ENCODE measurements around the gene EIF2B2. TPM values are rescaled to one million over a fixed set of nuclear protein-coding genes. Genes with fewer than 3 reads are reported as not detected.

Gene EIF2B2
- total and polyA plus RNA-seq, 2 experiments from 2014 or later: 39.2 to 40.5 TPM

DNA sequence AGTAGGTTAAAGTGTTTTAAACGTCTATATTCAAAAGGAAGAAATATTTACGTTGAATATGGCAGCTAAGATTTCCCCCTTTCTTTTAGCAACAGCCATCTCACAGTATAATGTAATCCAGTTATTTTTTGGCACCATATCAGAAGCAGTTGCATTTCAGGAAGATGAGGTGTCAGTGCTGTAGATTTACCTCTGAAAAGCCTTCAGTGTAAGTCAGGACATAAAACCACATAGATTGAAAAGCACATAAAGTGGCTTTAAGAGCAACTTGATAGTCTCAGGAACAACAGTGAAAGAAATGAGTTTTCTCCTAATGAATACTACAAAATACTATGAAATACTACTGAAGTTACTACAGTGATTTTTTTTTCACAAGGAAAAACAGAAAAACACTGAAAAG, 41.6 kb downstream of the EIF2B2 start (continued):
- TF ChIP-seq, protein P1, sequence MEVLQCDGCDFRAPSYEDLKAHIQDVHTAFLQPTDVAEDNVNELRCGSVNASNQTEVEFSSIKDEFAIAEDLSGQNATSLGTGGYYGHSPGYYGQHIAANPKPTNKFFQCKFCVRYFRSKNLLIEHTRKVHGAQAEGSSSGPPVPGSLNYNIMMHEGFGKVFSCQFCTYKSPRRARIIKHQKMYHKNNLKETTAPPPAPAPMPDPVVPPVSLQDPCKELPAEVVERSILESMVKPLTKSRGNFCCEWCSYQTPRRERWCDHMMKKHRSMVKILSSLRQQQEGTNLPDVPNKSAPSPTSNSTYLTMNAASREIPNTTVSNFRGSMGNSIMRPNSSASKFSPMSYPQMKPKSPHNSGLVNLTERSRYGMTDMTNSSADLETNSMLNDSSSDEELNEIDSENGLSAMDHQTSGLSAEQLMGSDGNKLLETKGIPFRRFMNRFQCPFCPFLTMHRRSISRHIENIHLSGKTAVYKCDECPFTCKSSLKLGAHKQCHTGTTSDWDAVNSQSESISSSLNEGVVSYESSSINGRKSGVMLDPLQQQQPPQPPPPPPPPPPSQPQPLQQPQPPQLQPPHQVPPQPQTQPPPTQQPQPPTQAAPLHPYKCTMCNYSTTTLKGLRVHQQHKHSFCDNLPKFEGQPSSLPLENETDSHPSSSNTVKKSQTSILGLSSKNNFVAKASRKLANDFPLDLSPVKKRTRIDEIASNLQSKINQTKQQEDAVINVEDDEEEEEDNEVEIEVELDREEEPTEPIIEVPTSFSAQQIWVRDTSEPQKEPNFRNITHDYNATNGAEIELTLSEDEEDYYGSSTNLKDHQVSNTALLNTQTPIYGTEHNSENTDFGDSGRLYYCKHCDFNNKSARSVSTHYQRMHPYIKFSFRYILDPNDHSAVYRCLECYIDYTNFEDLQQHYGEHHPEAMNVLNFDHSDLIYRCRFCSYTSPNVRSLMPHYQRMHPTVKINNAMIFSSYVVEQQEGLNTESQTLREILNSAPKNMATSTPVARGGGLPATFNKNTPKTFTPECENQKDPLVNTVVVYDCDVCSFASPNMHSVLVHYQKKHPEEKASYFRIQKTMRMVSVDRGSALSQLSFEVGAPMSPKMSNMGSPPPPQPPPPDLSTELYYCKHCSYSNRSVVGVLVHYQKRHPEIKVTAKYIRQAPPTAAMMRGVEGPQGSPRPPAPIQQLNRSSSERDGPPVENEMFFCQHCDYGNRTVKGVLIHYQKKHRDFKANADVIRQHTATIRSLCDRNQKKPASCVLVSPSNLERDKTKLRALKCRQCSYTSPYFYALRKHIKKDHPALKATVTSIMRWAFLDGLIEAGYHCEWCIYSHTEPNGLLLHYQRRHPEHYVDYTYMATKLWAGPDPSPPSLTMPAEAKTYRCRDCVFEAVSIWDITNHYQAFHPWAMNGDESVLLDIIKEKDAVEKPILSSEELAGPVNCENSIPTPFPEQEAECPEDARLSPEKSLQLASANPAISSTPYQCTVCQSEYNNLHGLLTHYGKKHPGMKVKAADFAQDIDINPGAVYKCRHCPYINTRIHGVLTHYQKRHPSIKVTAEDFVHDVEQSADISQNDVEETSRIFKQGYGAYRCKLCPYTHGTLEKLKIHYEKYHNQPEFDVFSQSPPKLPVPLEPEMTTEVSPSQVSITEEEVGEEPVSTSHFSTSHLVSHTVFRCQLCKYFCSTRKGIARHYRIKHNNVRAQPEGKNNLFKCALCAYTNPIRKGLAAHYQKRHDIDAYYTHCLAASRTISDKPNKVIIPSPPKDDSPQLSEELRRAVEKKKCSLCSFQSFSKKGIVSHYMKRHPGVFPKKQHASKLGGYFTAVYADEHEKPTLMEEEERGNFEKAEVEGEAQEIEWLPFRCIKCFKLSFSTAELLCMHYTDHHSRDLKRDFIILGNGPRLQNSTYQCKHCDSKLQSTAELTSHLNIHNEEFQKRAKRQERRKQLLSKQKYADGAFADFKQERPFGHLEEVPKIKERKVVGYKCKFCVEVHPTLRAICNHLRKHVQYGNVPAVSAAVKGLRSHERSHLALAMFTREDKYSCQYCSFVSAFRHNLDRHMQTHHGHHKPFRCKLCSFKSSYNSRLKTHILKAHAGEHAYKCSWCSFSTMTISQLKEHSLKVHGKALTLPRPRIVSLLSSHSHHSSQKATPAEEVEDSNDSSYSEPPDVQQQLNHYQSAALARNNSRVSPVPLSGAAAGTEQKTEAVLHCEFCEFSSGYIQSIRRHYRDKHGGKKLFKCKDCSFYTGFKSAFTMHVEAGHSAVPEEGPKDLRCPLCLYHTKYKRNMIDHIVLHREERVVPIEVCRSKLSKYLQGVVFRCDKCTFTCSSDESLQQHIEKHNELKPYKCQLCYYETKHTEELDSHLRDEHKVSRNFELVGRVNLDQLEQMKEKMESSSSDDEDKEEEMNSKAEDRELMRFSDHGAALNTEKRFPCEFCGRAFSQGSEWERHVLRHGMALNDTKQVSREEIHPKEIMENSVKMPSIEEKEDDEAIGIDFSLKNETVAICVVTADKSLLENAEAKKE (CRISPR knock-in tag; IDR thresholded peaks at IDR 0.05): no peak
- TF ChIP-seq, protein P2, sequence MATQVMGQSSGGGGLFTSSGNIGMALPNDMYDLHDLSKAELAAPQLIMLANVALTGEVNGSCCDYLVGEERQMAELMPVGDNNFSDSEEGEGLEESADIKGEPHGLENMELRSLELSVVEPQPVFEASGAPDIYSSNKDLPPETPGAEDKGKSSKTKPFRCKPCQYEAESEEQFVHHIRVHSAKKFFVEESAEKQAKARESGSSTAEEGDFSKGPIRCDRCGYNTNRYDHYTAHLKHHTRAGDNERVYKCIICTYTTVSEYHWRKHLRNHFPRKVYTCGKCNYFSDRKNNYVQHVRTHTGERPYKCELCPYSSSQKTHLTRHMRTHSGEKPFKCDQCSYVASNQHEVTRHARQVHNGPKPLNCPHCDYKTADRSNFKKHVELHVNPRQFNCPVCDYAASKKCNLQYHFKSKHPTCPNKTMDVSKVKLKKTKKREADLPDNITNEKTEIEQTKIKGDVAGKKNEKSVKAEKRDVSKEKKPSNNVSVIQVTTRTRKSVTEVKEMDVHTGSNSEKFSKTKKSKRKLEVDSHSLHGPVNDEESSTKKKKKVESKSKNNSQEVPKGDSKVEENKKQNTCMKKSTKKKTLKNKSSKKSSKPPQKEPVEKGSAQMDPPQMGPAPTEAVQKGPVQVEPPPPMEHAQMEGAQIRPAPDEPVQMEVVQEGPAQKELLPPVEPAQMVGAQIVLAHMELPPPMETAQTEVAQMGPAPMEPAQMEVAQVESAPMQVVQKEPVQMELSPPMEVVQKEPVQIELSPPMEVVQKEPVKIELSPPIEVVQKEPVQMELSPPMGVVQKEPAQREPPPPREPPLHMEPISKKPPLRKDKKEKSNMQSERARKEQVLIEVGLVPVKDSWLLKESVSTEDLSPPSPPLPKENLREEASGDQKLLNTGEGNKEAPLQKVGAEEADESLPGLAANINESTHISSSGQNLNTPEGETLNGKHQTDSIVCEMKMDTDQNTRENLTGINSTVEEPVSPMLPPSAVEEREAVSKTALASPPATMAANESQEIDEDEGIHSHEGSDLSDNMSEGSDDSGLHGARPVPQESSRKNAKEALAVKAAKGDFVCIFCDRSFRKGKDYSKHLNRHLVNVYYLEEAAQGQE (IDR thresholded peaks at IDR 0.05; ENCODE audit: unreplicated experiment): no peak
- TF ChIP-seq, protein P3, sequence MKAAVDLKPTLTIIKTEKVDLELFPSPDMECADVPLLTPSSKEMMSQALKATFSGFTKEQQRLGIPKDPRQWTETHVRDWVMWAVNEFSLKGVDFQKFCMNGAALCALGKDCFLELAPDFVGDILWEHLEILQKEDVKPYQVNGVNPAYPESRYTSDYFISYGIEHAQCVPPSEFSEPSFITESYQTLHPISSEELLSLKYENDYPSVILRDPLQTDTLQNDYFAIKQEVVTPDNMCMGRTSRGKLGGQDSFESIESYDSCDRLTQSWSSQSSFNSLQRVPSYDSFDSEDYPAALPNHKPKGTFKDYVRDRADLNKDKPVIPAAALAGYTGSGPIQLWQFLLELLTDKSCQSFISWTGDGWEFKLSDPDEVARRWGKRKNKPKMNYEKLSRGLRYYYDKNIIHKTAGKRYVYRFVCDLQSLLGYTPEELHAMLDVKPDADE (IDR thresholded peaks at IDR 0.05): no peak
- TF ChIP-seq NANOG (IDR thresholded peaks at IDR 0.05; ENCODE audit: borderline replicate concordance) (no peak), JUNB (IDR thresholded peaks at IDR 0.05; ENCODE audit: unreplicated experiment) (no peak), ZNF331 (CRISPR knock-in tag; IDR thresholded peaks at IDR 0.05; ENCODE audit: low read depth) (no peak), EZH2 (IDR thresholded peaks at IDR 0.05; ENCODE audit: low read depth, unreplicated experiment) (no peak), POLR2AphosphoS5 (IDR thresholded peaks at IDR 0.05; ENCODE audit: low read depth) (no peak), STAT1 (IDR thresholded peaks at IDR 0.05; ENCODE audit: unreplicated experiment) (no peak)

Measured in GM23338 (cell line).